K562 (cell line): ENCODE data around the gene EVI5L. TPM values are rescaled to one million over a fixed set of nuclear protein-coding genes. Genes with fewer than 3 reads are reported as not detected.
A peak's percentile ranks its signal among the peaks of the same experiment; 100 is the strongest.

Source experiments
- ATAC-seq: fragments of 200-7000 bp; cut with Tn5 transposase; 3 replicates; pipeline ENCODE4 v1.9.1; 2020; ENCODE audit warnings: moderate library complexity
- BruUV-seq: library from RNA; stranded (reverse); fragments of 400-500 nt; replicated peaks from 2 replicates; lab custom pipeline; 2021; lab: Mats Ljungman, UMichigan
- CTCF ChIA-PET: fragments of 300-600 bp; formaldehyde crosslinking; extraction: SDS; loops from one replicate; lab custom pipeline; 2021; ENCODE audit warnings: low intra/inter-chr PET ratio; lab: Yijun Ruan, JAX
- POLR2A ChIA-PET: fragments of 300-600, 350-650 bp; sonication (Branson Sonifier 250); formaldehyde crosslinking; extraction: SDS; loops from one replicate; lab custom pipeline; 2021; ENCODE audit warnings: antibody characterized with exemption, inconsistent platforms; lab: Yijun Ruan, JAX
- DNase-seq, 4 experiments: peaks; one replicate each; pipeline versions ENCODE4 v3.0.0 to v3.0.0-alpha.2; 2011 to 2018; ENCODE audit warnings: low spot score in 3 of 4, mixed read lengths in 3 of 4; ENCODE audit errors: extremely low read depth in 1 of 4
- FAIRE-seq: peaks from 2 replicates; lab custom pipeline; 2011; peaks lifted over from hg19 to GRCh38; lab: Jason Lieb, UNC
- H2AFZ ChIP-seq: 2 replicates; pipeline ENCODE4 v1.6.0; 2011; ENCODE audit warnings: low read depth, low read length, control low read depth, inconsistent platforms
- H3K27ac ChIP-seq: fragments of 200-600 bp; 3 replicates; pipeline ENCODE4 v1.8.0; 2011; ENCODE audit warnings: low read depth, mild to moderate bottlenecking, control low read depth, inconsistent platforms, low read length, moderate library complexity, mixed read lengths; ENCODE audit errors: extremely low read depth
- H3K27me3 ChIP-seq, 2 experiments: fragments of 300-600 bp in 1 of 2; 2 replicates in 1 of 2; 3 replicates in 1 of 2; pipeline versions ENCODE4 v1.6.0 to v1.8.0; 2011; ENCODE audit warnings: inconsistent platforms in 2 of 2, low read length in 2 of 2, mild to moderate bottlenecking in 1 of 2, mixed read lengths in 1 of 2, moderate library complexity in 1 of 2; ENCODE audit not compliant: control insufficient read depth in 2 of 2, insufficient read depth in 2 of 2
- H3K36me3 ChIP-seq: fragments of 300-600 bp; 3 replicates; pipeline ENCODE4 v1.8.0; 2011; ENCODE audit warnings: mild to moderate bottlenecking, low read length, inconsistent platforms; ENCODE audit not compliant: control insufficient read depth, insufficient read depth
- H3K4me1 ChIP-seq, 2 experiments: fragments of 200-600 bp in 1 of 2; replicated peaks in 1 of 2; 2 replicates in 1 of 2; 3 replicates in 1 of 2; pipeline versions ENCODE4 v1.5.1 to v1.8.0; 2011; ENCODE audit warnings: inconsistent platforms in 2 of 2, low read length in 2 of 2, mild to moderate bottlenecking in 1 of 2, mixed read lengths in 1 of 2, moderate library complexity in 1 of 2; ENCODE audit not compliant: control insufficient read depth in 2 of 2, insufficient read depth in 2 of 2
- H3K4me2 ChIP-seq: 2 replicates; pipeline ENCODE4 v1.6.1; 2011; ENCODE audit warnings: low read length, control low read depth, inconsistent platforms, mixed read lengths; ENCODE audit not compliant: insufficient read depth
- H3K4me3 ChIP-seq: fragments of 200-600 bp; sonication (generic), shearing (Covaris generic); 2 replicates; pipeline ENCODE4 v1.5.1; 2016; ENCODE audit warnings: control low read depth, inconsistent platforms
- H3K79me2 ChIP-seq: fragments of 200-600 bp; 3 replicates; pipeline ENCODE4 v1.8.0; 2011; ENCODE audit warnings: low read length, inconsistent platforms; ENCODE audit not compliant: control insufficient read depth, insufficient read depth
- H3K9ac ChIP-seq, 2 experiments: 2 replicates each; pipeline versions ENCODE4 v1.6.0 to v1.6.1; 2011; ENCODE audit warnings: low read depth in 2 of 2, low read length in 2 of 2, control low read depth in 1 of 2, inconsistent platforms in 1 of 2, mild to moderate bottlenecking in 1 of 2, mixed read lengths in 1 of 2; ENCODE audit not compliant: insufficient read depth in 1 of 2
- H3K9me1 ChIP-seq: one replicate; pipeline ENCODE4 v1.6.0; 2011; ENCODE audit warnings: inconsistent platforms, mild to moderate bottlenecking, low read length, moderate library complexity; ENCODE audit not compliant: control insufficient read depth, insufficient read depth
- H3K9me3 ChIP-seq: replicated peaks from 2 replicates; pipeline ENCODE4 v1.5.1; 2011; ENCODE audit warnings: low read depth, low read length, inconsistent platforms; ENCODE audit not compliant: control insufficient read depth, insufficient read depth
- H4K20me1 ChIP-seq: replicated peaks from 2 replicates; pipeline ENCODE4 v1.6.1; 2011; ENCODE audit warnings: low read length, inconsistent platforms, mixed read lengths; ENCODE audit not compliant: control insufficient read depth, insufficient read depth
- POLR2G ChIP-seq: fragments of 200-400 bp; formaldehyde crosslinking; IDR thresholded peaks from 2 replicates; pipeline ENCODE4 v1.6.1; 2017; ENCODE audit warnings: low read depth, mild to moderate bottlenecking, antibody characterized with exemption, low read length, moderate library complexity
- RBFOX2 ChIP-seq: fragments of 200-400 bp; formaldehyde crosslinking; IDR thresholded peaks from 2 replicates; pipeline ENCODE4 v1.6.1; 2017; ENCODE audit warnings: low read depth, mild to moderate bottlenecking, low read length, moderate library complexity
- TAL1 ChIP-seq: fragments of 450-650 bp; IDR thresholded peaks from 2 replicates; pipeline ENCODE4 v1.6.1; 2016; ENCODE audit warnings: mild to moderate bottlenecking
- ZBTB33 ChIP-seq: sonication (generic); formaldehyde crosslinking; IDR thresholded peaks from 2 replicates; pipeline ENCODE4 v1.8.1; 2023; ENCODE audit warnings: mild to moderate bottlenecking, missing genetic modification reagents
- WGBS: fragments of 100-300 bp; shearing (Covaris generic); methylation state at CpG from one replicate; pipeline ENCODE4 v1.1.6; 2016; ENCODE audit warnings: low coverage, mixed read lengths; ENCODE audit not compliant: insufficient coverage; ENCODE audit errors: missing lambda C conversion rate; 5-methylcytosine and 5-hydroxymethylcytosine counted together
- in situ Hi-C: fragments of 300-500 bp; cut with MboI; formaldehyde crosslinking; loops from 4 replicates; pipeline ENCODE4 v1.15.0; 2018; ENCODE audit warnings: inconsistent platforms, mixed read lengths
- intact Hi-C: fragments of 100-400 bp; cut with micrococcal nuclease; formaldehyde crosslinking; loops from 2 replicates; pipeline ENCODE4 v1.14.2; 2022
- polyA plus RNA-seq, 8 experiments: library from polyadenylated mRNA; depleted of rRNA in 4 of 8; stranded (reverse) in 5 of 8; unstranded in 3 of 8; fragments of >200 nt; fragmentation: Nextera tagmentation in 2 of 8; fragmentation: Illumina TruSeq in 1 of 8; extraction: Ambion mirVana in 2 of 8; extraction: Trizol in 1 of 8; gene quantifications; 2 replicates each; pipeline versions ENCODE4 v1.2.1 to v1.2.3, GENCODE V29; 2011 to 2014; ENCODE audit warnings: inconsistent platforms in 1 of 8, missing spikeins in 1 of 8
- total RNA-seq, 7 experiments: library from RNA; depleted of rRNA in 6 of 7; stranded (reverse); fragments of >200 nt in 6 of 7; fragmentation: Illumina TruSeq in 2 of 7; extraction: Trizol in 2 of 7; gene quantifications; 2 replicates each; pipeline versions ENCODE4 v1.2.1 to v1.2.3, GENCODE V29; 2011 to 2021; ENCODE audit warnings: low replicate concordance in 1 of 7

Gene EVI5L
- total and polyA plus RNA-seq, 9 of the 15 experiments (the other 6 are each of a cell fraction or from before 2014, with no cell fraction given) = 0.69 to 1.8 (median 1.2) TPM; not detected in 2

- no peak overlapping the region for H3K4me2 ChIP-seq
- H3K9ac ChIP-seq = no peak overlapping the region
- H3K27me3 ChIP-seq = no peaks in the 10 kb centered on the region
- CTCF ChIA-PET = no interaction called here
- DNase-seq = no peak
- no peaks in the 10 kb centered on the region for H3K9me1 ChIP-seq
- no peaks in the 10 kb centered on the region for H3K9me3 ChIP-seq
- no peak overlapping the region for H3K27ac ChIP-seq
- intact Hi-C loops = no loop called here
- H4K20me1 ChIP-seq = no peaks in the 10 kb centered on the region
- 90% methylated on average over 26 of the region's 54 CpGs for WGBS
- peaks cover 0 to 84% of the 10 kb centered on the region in 2 experiments; a peak in 3 of 5 replicates for H3K4me1 ChIP-seq
- BruUV-seq = no TSS peak
- no peak for FAIRE-seq
- POLR2A ChIA-PET = interaction anchor here (0.6 to 2.1 kb wide), 2 partner anchors 10 to 41 kb away, joined by 3 to 13 read pairs; partner anchors contain the start of gene SNAPC2
- in situ Hi-C loops = no loop called here
- no peak overlapping the region for H3K4me3 ChIP-seq
- H2AFZ ChIP-seq = no peak overlapping the region
- ATAC-seq = no peak
- H3K36me3 ChIP-seq = peaks cover 53% of the 10 kb centered on the region; the same call in 1 of the 3 replicates
- TF ChIP-seq TAL1 (no peak), ZBTB33 (CRISPR knock-in tag) (peak; percentile 52; the same call in 1 of the 2 replicates), RBFOX2 (peak; percentile 55), POLR2G (peak; percentile 52)
- H3K79me2 ChIP-seq = peaks cover 28% of the 10 kb centered on the region
Measured at GRCh38 chr19:7910321-7911161, 80.5 kb downstream of the EVI5L start.
